ENCODE measurements around the gene GNB5.

The GNB5 gene

GRCh38 chr15:52207191-52207590 lies 16.0 kb upstream of the GNB5 start:
- DNase-seq (ENCODE audit: low read depth in 2 of 2): no peak

DNA sequence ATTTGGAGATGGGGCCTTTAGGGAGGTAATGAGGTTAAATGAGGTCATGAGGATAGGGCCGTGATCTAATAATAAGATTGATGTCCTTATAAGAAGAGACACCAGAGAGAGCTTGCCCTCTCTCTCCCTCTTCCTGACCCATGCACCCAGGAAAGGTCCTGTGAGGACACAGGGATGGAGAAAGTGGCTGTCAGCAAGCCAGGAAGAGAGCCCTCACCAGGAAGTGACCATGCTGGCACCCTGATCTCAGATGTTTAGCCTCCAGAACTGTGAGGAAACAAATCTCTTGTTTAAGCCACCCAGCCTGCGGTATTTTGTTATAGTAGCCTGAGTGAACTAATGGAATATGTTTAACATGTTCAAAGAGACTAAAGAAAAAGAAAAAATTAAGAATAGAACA lies 15.3 kb upstream of the GNB5 start:
- DNase-seq (ENCODE audit: low read depth in 2 of 2): no peak

- DNase-seq (ENCODE audit: low read depth in 2 of 2): no peak
These were observed 13.5 kb upstream of the GNB5 start for GRCh38 chr15:52204657-52205056.

GRCh38 chr15:52200831-52201365 lies 9.7 kb upstream of the GNB5 start:
- DNase-seq (ENCODE audit: low read depth in 2 of 2): no peak

DNA sequence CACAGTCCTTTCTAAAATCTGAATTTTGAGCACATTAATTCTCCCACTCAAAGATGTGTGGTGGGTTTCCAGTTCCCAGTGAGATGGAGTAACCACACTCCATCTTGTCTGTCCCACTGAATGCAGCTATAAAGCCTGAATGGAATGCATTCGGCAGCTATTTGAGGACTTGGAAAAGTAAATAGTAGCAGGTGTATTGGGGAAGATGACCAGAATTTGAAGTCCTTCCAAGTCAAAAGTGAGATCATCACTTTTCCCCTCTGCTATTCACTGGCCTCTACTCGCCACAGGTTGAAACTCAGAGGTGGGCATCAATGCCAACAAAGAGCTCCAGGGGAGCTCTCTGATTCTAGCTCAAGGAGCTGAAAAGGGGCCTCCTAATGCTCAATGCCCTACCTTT lies 8.1 kb upstream of the GNB5 start:
- DNase-seq (ENCODE audit: low read depth in 2 of 2): no peak

GRCh38 chr15:52196891-52197290 lies 5.7 kb upstream of the GNB5 start:
- DNase-seq (ENCODE audit: low read depth in 2 of 2): no peak

GRCh38 chr15:52193791-52194190 lies 2.6 kb upstream of the GNB5 start:
- DNase-seq (ENCODE audit: low read depth in 2 of 2): no peak

- no peak for DNase-seq (ENCODE audit: low read depth in 2 of 2)
These were observed 2.1 kb upstream of the GNB5 start for GRCh38 chr15:52193321-52193720.

DNA sequence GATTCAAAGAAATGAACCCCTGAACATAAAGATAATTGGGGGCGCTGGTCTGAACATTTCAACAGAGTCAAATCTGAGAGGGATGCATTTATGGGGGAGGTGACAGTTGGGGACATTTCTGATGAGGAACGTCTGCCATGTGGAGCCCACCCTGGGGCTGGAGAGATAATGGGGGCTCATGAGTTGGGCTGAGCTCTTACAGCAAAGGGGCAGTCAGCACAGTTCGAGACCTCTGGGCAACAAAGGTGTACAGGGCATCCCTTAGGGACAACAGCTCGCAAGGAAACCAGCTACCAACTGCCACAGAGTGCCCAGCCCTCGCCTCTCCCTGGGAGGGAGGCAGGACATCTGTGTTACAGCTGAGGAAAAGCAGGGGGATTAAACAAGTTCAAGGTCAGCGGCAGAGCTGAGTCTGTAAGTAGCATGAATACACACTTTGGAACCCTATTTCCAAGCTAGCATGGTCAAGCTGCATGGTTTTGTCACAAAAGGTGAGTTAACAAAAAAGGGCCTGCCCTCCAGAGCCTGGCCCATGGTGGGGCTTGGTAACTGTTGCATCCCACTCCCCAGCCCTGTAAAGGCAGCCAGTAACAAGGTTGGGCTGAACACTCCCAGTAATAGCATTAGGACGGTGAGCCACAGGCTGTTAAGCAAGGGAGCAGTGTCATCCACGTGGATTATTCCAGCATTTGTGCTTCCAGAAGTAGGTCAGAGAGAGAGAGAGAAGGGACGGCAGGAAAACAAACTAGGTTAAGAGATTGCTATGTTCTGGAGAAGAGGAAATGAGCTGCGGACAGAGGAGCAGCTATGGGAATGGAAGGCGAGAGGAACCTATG lies 4.3 kb downstream of the GNB5 start:
- DNase-seq (ENCODE audit: low read depth in 2 of 2): no peak

- no peak for DNase-seq (ENCODE audit: low read depth in 2 of 2)
These were observed 6.0 kb downstream of the GNB5 start for GRCh38 chr15:52185151-52185561.

- no peak for DNase-seq (ENCODE audit: low read depth in 2 of 2)
These were observed 6.5 kb downstream of the GNB5 start for GRCh38 chr15:52184721-52185120.

GRCh38 chr15:52183562-52184173 lies 7.5 kb downstream of the GNB5 start:
- DNase-seq (ENCODE audit: low read depth in 2 of 2): no peak

GRCh38 chr15:52181938-52182780 lies 9.0 kb downstream of the GNB5 start:
- DNase-seq (ENCODE audit: low read depth in 2 of 2): no peak

DNA sequence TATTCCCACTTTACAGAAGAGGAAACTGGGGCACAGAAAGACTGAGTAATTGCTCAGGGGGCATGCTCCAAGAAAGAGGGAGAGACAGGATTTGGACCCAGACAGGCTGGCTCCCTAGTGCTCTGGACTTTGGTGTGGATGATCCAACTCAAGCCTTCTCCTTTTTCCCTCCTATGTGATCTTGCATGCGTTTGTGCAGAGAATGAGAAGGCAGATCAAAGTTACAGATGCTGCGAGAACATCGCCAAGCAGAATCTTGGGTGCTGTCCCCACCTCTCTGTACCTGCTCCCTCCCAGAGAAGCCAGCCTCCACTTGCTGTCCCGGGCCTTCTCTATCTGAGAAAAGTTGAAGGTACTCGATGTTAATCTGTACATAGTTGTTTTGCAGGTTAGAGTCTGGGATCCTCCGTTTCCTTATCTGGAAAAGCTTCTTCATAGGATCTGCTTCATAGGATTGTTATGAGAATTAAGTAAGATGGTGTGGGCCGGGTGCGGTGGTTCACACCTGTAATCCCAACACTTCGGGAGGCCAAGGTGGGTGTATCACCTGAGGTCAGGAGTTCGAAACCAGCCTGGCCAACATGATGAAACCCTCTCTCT lies 10.2 kb downstream of the GNB5 start:
- DNase-seq (ENCODE audit: low read depth in 2 of 2): no peak

GRCh38 chr15:52180196-52180835 lies 10.9 kb downstream of the GNB5 start:
- no peak for DNase-seq (ENCODE audit: low read depth in 2 of 2)

DNA sequence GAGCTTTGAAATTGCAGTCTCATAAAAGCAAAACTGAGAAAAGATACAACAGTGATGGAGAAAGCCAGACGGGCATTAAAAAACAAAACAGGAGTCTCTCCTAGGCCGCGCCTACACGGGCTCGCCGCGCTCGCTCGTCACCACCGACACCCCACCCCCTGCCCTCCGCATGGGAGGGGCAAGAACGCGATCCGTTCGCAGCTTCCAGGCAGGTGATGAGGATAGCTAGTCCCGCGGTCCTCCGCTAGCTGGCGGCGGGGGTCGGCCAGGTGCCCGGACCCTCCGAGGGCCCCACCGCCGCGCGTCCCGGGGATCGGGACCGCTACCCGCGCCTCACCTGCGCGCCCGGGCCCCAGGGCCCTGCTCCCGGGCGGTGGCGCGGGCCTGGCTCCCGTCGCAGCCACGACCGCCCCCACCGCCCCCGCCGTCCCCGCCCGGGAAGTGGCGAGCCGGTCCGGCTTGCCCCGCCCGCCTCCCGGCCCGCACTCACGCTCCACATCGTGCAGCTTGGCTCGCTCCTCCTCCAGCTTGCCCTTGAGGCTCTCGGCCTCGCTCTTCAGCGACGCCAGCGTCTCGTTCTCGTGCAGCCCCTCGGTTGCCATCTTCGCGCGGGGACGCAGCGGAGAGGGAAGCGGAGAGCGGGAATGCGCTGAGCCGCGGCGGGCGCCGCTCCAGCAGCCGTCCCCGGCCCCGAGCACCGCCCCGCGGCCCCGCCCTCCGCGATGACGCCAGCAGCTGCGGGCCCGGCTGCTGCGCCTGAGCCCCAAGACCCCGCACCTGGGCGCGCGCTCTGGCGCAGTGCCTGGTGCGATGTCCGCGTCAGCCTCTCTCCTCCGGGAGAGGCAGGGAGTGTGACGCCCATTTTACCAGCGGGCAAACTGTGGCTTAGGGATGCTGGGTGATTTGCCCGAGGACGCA lies 11.7 kb downstream of the GNB5 start:
- peak; percentile 71 to 76 for DNase-seq (ENCODE audit: low read depth in 2 of 2)

- no peak for DNase-seq (ENCODE audit: low read depth in 2 of 2)
These were observed 12.4 kb downstream of the GNB5 start for GRCh38 chr15:52178765-52179164.

GRCh38 chr15:52172869-52173268 lies 18.3 kb downstream of the GNB5 start:
- no peak for DNase-seq (ENCODE audit: low read depth in 2 of 2)

DNA sequence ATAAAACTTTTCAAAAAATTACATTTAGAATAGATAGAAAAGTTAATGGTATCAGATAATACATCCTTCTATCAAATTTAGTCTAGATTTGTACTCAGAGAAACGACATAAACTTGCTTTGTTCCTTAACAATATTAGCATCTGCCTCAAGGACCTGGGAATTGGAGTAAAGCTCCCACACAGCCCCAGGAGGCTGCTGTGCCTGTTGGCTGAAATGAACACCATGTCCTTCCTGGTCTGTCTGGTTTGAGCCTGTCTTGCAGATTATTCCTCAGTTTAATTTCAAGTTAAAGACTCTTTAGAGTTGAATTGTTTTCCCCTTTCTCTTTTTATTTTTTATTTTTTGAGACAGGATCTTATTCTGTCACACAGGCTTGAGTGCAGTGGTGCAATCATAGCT lies 19.4 kb downstream of the GNB5 start:
- no peak for DNase-seq (ENCODE audit: low read depth in 2 of 2)

DNA sequence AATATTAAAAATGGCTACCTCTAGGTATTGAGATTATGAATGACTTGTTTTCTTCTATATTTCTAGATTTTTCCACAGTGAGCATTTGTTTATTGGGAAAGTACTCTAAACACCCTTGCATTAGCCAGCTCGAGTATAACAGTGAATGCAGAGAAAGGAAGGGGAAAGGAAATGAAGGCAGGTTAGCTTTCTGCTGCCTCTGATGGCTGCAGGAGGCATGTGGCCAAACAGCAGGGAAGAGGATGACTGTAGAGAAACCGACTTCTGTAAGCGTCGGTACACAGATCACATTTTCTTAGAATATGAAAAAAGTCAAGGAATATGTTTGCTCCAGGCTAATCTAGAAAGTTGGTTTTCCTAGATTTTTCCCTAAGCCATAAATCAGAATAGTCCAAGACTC lies 19.8 kb downstream of the GNB5 start:
- DNase-seq (ENCODE audit: low read depth in 2 of 2): no peak

Measured in activated CD8-positive, alpha-beta memory T cell treated with anti-CD3 and anti-CD28 coated beads for 4 hours (primary cell).